SJSA1 (cell line): ENCODE measurements around the gene LYRM7. TPM values are rescaled to one million over a fixed set of nuclear protein-coding genes. Genes with fewer than 3 reads are reported as not detected.
"Not testable (repeated sequence)": the region's sequence is repeated elsewhere in the genome, so short reads cannot be mapped to it uniquely, and the experiment has no call there.

ENCODE experiments used
- DNase-seq, 2 experiments: peaks; one replicate each; pipeline ENCODE4 v3.0.0-alpha.2; 2015 to 2020; ENCODE audit warnings: low spot score in 2 of 2, low read depth in 1 of 2
- H3K27ac ChIP-seq: fragments of 250-450 bp; sonication (Bioruptor Pico); 2 replicates; pipeline ENCODE4 v1.5.1; 2020; ENCODE audit warnings: mild to moderate bottlenecking, moderate library complexity
- H3K27me3 ChIP-seq: fragments of 250-450 bp; sonication (Bioruptor Pico); replicated peaks from 2 replicates; pipeline ENCODE4 v1.5.1; 2020; ENCODE audit warnings: mild to moderate bottlenecking, moderate library complexity
- H3K36me3 ChIP-seq: fragments of 250-450 bp; sonication (Bioruptor Pico); 2 replicates; pipeline ENCODE4 v1.5.1; 2020; ENCODE audit warnings: mild to moderate bottlenecking
- H3K4me1 ChIP-seq: fragments of 250-450 bp; sonication (Bioruptor Pico); replicated peaks from 2 replicates; pipeline ENCODE4 v1.6.1; 2021; ENCODE audit warnings: mild to moderate bottlenecking
- H3K4me3 ChIP-seq: fragments of 250-450 bp; sonication (Bioruptor Pico); 2 replicates; pipeline ENCODE4 v1.5.1; 2020; ENCODE audit warnings: mild to moderate bottlenecking
- H3K9me3 ChIP-seq: fragments of 250-450 bp; sonication (Bioruptor Pico); replicated peaks from 2 replicates; pipeline ENCODE4 v1.5.1; 2020; ENCODE audit warnings: mild to moderate bottlenecking
- total RNA-seq: library from RNA; depleted of rRNA; stranded (reverse); fragments of >200 nt; shearing (Covaris generic); gene quantifications from 2 replicates; pipeline ENCODE4 v1.2.3, GENCODE V29; 2014; rRNA removed

Gene LYRM7
- 33.1 and 127 TPM in 2 replicates for total RNA-seq

DNA sequence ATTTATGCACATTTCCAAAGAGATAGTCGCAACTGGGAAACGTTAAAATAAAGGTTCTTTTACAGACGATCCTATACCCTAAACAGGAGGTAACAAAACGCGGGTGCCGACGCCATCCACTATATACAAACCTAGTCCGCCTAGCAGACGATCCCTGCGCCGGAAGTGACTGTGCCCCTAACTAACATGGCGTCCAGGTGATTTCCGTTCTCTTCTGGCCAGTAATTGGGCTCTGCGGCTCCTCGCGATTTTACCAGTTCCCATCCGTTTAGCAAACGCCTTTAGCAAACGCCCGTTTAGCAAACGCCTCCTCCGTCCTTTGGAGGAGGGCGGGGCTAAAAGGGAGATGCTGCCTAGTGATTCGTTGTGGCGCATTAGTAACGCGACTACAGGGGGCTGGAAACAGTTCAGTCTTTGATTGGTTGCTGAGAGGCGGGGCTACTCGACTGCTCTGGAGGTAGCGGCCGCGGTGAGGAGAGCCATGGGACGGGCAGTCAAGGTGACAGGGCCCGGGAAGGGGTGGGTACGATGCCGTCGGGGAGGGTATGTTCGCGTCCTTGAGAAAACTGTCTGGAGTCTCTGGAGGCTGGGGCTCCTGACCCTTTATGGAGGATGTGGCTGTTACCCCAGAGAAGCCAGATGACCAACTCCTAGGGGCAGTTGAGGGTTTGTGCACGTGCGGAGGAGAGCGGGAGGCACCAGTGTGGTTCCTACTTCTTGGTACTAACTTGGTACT, at the start of gene LYRM7:
LYRM7 (plus strand) TSS at position 405 of the 736 bp plus-strand sequence; CDS start at position 482, 77 bp downstream.
- Histone ChIP-seq H3K9me3 (no peaks in the 10 kb centered on the region), H3K36me3 (no peaks in the 10 kb centered on the region), H3K4me1 (peaks cover 9% of the 10 kb centered on the region), H3K4me3 (peak within 1 kb of the TSS; percentile 49), H3K27ac (peak within 1 kb of the TSS; percentile 20), H3K27me3 (no peaks in the 10 kb centered on the region)
- peak; percentile 99 to 100 for DNase-seq

DNA sequence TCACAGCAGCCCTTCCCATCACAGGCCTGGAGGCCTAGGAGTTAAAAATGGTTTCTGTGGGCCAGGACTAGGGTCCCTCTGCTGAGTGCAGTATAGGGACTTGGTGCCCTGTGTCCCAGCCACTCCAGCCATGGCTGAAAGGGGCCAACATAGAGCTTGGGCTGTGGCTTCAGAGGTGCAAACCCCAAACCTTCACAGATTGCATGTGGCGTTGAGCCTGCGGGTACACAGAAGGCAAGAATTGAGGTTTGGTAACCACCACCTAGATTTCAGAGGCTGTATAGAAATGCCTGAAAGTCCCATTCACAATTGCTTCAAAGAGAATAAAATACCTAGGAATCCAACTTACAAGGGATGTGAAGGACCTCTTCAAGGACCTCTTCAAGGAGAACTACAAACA, 43.5 kb upstream of the LYRM7 start:
- H3K27me3 ChIP-seq, H3K9me3 ChIP-seq, H3K36me3 ChIP-seq, H3K4me3 ChIP-seq, DNase-seq, H3K27ac ChIP-seq, H3K4me1 ChIP-seq: not testable (repeated sequence)

DNA sequence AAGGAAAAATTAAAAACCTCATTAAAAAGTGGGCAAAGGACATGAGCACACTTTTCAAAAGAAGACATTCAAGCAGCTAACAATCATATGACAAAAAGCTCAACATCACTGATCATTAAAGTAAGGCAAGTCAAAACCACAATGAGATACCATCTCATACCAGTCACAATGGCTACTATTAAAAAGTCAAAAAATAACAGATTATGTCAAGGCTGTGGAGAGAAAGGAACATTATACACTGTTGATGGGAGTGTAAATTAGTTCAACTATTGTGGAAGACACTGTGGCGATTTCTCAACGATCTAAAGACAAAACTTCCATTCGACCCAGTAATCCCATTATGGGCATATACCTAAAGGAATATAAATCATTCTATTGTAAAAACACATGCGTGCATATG, 41.4 kb upstream of the LYRM7 start:
- Histone ChIP-seq H3K4me3 (no peak overlapping the region), H3K36me3 (no peaks in the 10 kb centered on the region), H3K27me3 (peaks cover 2% of the 10 kb centered on the region; the same call in 1 of the 2 replicates), H3K9me3 (peaks cover 8% of the 10 kb centered on the region), H3K27ac (no peak overlapping the region), H3K4me1 (no peaks in the 10 kb centered on the region)
- no peak for DNase-seq

DNA sequence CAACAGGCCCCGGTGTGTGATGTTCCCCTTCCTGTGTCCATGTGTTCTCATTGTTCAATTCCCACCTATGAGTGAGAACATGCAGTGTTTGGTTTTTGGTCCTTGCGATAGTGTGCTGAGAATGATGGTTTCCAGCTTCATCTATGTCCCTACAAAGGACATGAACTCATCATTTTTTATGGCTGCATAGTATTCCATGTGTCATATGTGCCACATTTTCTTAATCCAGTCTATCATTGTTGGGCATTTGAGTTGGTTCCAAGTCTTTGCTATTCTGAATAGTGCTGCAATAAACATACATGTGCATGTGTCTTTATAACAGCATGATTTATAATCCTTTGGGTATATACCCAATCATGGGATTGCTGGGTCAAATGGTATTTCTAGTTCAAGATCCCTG, 37.7 kb upstream of the LYRM7 start:
- H3K36me3 ChIP-seq, H3K4me1 ChIP-seq: not testable (repeated sequence)

GRCh38 chr5:131138406-131138805, 32.3 kb upstream of the LYRM7 start:
- not testable (repeated sequence) for DNase-seq, H3K27ac ChIP-seq, H3K4me3 ChIP-seq, H3K9me3 ChIP-seq, H3K36me3 ChIP-seq, H3K4me1 ChIP-seq, H3K27me3 ChIP-seq

More for the DNA sequence above, 37.7 kb upstream of the LYRM7 start:
- H3K4me3 ChIP-seq, H3K9me3 ChIP-seq, DNase-seq, H3K27me3 ChIP-seq, H3K27ac ChIP-seq: not testable (repeated sequence)

- no peak for DNase-seq
Observed at GRCh38 chr5:131139321-131139720, 31.4 kb upstream of the LYRM7 start.

GRCh38 chr5:131142970-131143617, 27.6 kb upstream of the LYRM7 start:
- Histone ChIP-seq H3K27ac (no peak overlapping the region), H3K4me1 (no peaks in the 10 kb centered on the region), H3K36me3 (no peaks in the 10 kb centered on the region), H3K4me3 (no peak overlapping the region), H3K9me3 (no peaks in the 10 kb centered on the region), H3K27me3 (no peaks in the 10 kb centered on the region)
- no peak for DNase-seq

More at GRCh38 chr5:131139321-131139720, 31.4 kb upstream of the LYRM7 start:
- H3K27me3 ChIP-seq = no peaks in the 10 kb centered on the region; the same call in 1 of the 2 replicates
- no peak overlapping the region for H3K4me3 ChIP-seq
- H3K9me3 ChIP-seq = no peaks in the 10 kb centered on the region
- H3K4me1 ChIP-seq = no peaks in the 10 kb centered on the region
- no peaks in the 10 kb centered on the region for H3K36me3 ChIP-seq
- H3K27ac ChIP-seq = no peak overlapping the region

DNA sequence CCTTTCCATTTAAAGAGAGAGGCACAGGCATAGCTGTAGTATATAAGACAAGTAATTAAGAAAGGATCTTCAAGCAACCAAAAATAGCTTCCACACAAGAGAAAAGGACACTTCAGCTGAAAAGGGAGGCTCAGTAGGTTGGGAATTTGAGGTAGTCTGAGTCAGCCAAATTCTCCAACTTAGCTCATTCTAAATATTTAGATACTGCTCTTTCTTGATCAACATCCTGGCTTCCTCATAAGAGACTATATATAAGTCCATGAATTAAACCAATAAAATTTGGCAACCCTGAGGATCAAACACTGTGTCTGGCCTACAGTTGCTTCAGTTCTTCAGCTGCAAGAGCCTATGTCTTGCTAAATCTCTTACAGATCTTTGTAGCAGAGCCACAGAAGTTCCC, 23.5 kb upstream of the LYRM7 start:
- DNase-seq = no peak
- Histone ChIP-seq H3K4me1 (no peaks in the 10 kb centered on the region), H3K9me3 (no peaks in the 10 kb centered on the region), H3K27me3 (no peaks in the 10 kb centered on the region), H3K36me3 (no peaks in the 10 kb centered on the region), H3K4me3 (no peak overlapping the region), H3K27ac (no peak overlapping the region)

GRCh38 chr5:131148835-131149234, 21.9 kb upstream of the LYRM7 start:
- no peak overlapping the region for H3K4me3 ChIP-seq

GRCh38 chr5:131150408-131150807, 20.3 kb upstream of the LYRM7 start:
- no peak overlapping the region for H3K4me3 ChIP-seq

More at GRCh38 chr5:131148835-131149234, 21.9 kb upstream of the LYRM7 start:
- no peak for DNase-seq
- Histone ChIP-seq H3K9me3 (no peaks in the 10 kb centered on the region), H3K27me3 (no peaks in the 10 kb centered on the region), H3K4me1 (no peaks in the 10 kb centered on the region), H3K27ac (no peak overlapping the region), H3K36me3 (no peaks in the 10 kb centered on the region)

GRCh38 chr5:131151216-131151615, 19.5 kb upstream of the LYRM7 start:
- H3K36me3 ChIP-seq = no peaks in the 10 kb centered on the region; the same call in 1 of the 2 replicates
- no peaks in the 10 kb centered on the region for H3K4me1 ChIP-seq
- no peak for DNase-seq
- no peaks in the 10 kb centered on the region for H3K27me3 ChIP-seq
- no peak overlapping the region for H3K4me3 ChIP-seq
- H3K27ac ChIP-seq = no peak overlapping the region
- no peaks in the 10 kb centered on the region for H3K9me3 ChIP-seq

More at GRCh38 chr5:131150408-131150807, 20.3 kb upstream of the LYRM7 start:
- no peak overlapping the region for H3K27ac ChIP-seq
- no peaks in the 10 kb centered on the region for H3K9me3 ChIP-seq
- no peak for DNase-seq
- H3K27me3 ChIP-seq = no peaks in the 10 kb centered on the region
- no peaks in the 10 kb centered on the region; the same call in 1 of the 2 replicates for H3K36me3 ChIP-seq
- no peaks in the 10 kb centered on the region for H3K4me1 ChIP-seq

GRCh38 chr5:131156385-131156784, 14.4 kb upstream of the LYRM7 start:
- DNase-seq = no peak
- Histone ChIP-seq H3K4me3 (no peak overlapping the region), H3K4me1 (no peaks in the 10 kb centered on the region), H3K36me3 (peaks cover 37% of the 10 kb centered on the region), H3K27ac (no peak overlapping the region), H3K27me3 (no peaks in the 10 kb centered on the region), H3K9me3 (no peaks in the 10 kb centered on the region)

DNA sequence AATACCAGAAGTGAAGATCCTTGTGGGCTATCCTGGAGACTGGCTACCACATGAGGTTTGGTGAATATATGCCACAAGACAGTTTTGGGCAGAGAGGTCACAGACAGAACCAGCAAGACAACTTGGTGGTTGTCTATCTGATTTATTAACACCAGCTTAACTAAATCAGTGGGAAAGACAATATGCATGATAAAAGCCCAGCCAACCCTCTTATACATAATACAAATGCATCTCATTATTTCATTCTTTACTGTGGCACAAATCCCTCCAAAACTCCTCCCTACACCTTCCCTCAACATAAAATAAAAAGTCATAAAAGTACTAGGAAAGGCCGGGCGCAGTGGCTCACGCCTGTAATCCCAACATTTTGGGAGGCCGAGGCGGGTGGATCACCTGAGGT, 13.8 kb upstream of the LYRM7 start:
- Histone ChIP-seq H3K9me3 (no peaks in the 10 kb centered on the region), H3K4me1 (no peaks in the 10 kb centered on the region), H3K27ac (no peak overlapping the region), H3K4me3 (no peak overlapping the region), H3K36me3 (peaks cover 43% of the 10 kb centered on the region), H3K27me3 (no peaks in the 10 kb centered on the region)
- DNase-seq = no peak

GRCh38 chr5:131160134-131160533, 10.6 kb upstream of the LYRM7 start:
- H3K36me3 ChIP-seq = peaks cover 66% of the 10 kb centered on the region

More at GRCh38 chr5:131160134-131160533, 10.6 kb upstream of the LYRM7 start:
- H3K4me3 ChIP-seq = no peak overlapping the region
- H3K4me1 ChIP-seq = peaks cover 6% of the 10 kb centered on the region
- no peaks in the 10 kb centered on the region for H3K27me3 ChIP-seq
- no peaks in the 10 kb centered on the region for H3K9me3 ChIP-seq
- no peak overlapping the region for H3K27ac ChIP-seq
- DNase-seq = no peak
